DOHH2 (cell line): ENCODE data around the gene ARL8B.

Source experiments
- H3F3A ChIP-seq: fragments of 200-600 bp; sonication (generic), shearing (Covaris generic); 2 replicates; pipeline ENCODE4 v1.6.0; 2016; ENCODE audit warnings: antibody characterized with exemption, mild to moderate bottlenecking; ENCODE audit not compliant: control insufficient read depth, insufficient read depth
- H3K27ac ChIP-seq: fragments of 200-600 bp; sonication (generic); 2 replicates; pipeline ENCODE4 v1.5.1; 2014; ENCODE audit warnings: low read depth, mild to moderate bottlenecking, low read length, moderate library complexity
- H3K27me3 ChIP-seq: fragments of 200-600 bp; sonication (generic); 2 replicates; pipeline ENCODE4 v1.6.1; 2014; ENCODE audit warnings: mild to moderate bottlenecking, low read length, mixed read lengths; ENCODE audit not compliant: control insufficient read depth
- H3K36me3 ChIP-seq: fragments of 200-600 bp; sonication (generic); 2 replicates; pipeline ENCODE4 v1.6.1; 2014; ENCODE audit warnings: mild to moderate bottlenecking, low read length, moderate library complexity, mixed read lengths; ENCODE audit not compliant: control insufficient read depth
- H3K4me1 ChIP-seq: fragments of 200-600 bp; sonication (generic); 2 replicates; pipeline ENCODE4 v1.6.1; 2014; ENCODE audit warnings: mild to moderate bottlenecking, low read length, mixed read lengths; ENCODE audit not compliant: control insufficient read depth
- H3K4me2 ChIP-seq: fragments of 200-600 bp; sonication (generic); 2 replicates; pipeline ENCODE4 v1.6.0; 2014; ENCODE audit warnings: mild to moderate bottlenecking, low read length, moderate library complexity
- H3K4me3 ChIP-seq: fragments of 200-600 bp; sonication (generic); 2 replicates; pipeline ENCODE4 v1.5.1; 2014; ENCODE audit warnings: mild to moderate bottlenecking, low read length, mixed read lengths
- H3K79me2 ChIP-seq: fragments of 200-600 bp; sonication (generic); 2 replicates; pipeline ENCODE4 v1.6.1; 2014; ENCODE audit warnings: mild to moderate bottlenecking, low read length, mixed read lengths; ENCODE audit not compliant: control insufficient read depth
- H3K9me2 ChIP-seq: fragments of 200-600 bp; sonication (generic); replicated peaks from 2 replicates; pipeline ENCODE4 v1.6.1; 2014; ENCODE audit warnings: mild to moderate bottlenecking, low read length, mixed read lengths; ENCODE audit not compliant: control insufficient read depth
- H3K9me3 ChIP-seq: fragments of 200-600 bp; sonication (generic); 2 replicates; pipeline ENCODE4 v1.6.1; 2014; ENCODE audit warnings: antibody characterized with exemption, low read length, mixed read lengths; ENCODE audit not compliant: control insufficient read depth, insufficient read depth
- H4K20me1 ChIP-seq: fragments of 200-600 bp; sonication (generic); 2 replicates; pipeline ENCODE4 v1.6.0; 2014; ENCODE audit warnings: low read depth, mild to moderate bottlenecking, antibody characterized with exemption, low read length, moderate library complexity; ENCODE audit not compliant: control insufficient read depth, insufficient read depth
- EZH2phosphoT487 ChIP-seq: fragments of 200-600 bp; sonication (generic); IDR thresholded peaks from 2 replicates; pipeline ENCODE4 v1.6.1; 2017; ENCODE audit warnings: borderline replicate concordance, mild to moderate bottlenecking, antibody characterized with exemption, low read length, moderate library complexity, mixed read lengths
- TF ChIP-seq, protein P1 (sequence below): fragments of 200-600 bp; sonication (generic); IDR thresholded peaks from one replicate; pipeline ENCODE4 v1.5.1; 2014; ENCODE audit warnings: antibody characterized with exemption, mild to moderate bottlenecking, low read depth, low read length; ENCODE audit not compliant: poor library complexity, severe bottlenecking

Gene ARL8B

DNA sequence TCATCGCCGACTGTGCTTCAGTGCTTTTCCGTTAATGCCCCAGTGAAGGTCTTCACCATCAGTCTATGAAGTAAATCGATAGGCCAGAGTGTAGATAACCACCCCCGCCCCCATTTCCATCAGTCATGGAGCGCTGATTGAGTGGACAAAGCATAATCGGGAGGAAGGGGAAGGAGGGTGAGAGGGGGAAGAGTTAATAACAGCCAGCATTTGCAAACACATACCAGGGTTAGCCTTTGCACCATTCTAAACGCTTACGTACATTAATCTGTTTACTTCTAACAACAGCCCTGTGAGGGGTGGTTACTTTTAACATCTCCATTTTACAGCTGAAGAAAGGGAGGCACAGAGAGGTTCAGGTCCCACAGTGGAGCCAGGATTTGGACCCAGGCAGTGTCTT, 92.3 kb downstream of the ARL8B start:
- Histone ChIP-seq H3K36me3 (peaks cover 96% of the 10 kb centered on the region), H3F3A (peaks cover 23% of the 10 kb centered on the region), H3K9me3 (no peaks in the 10 kb centered on the region), H3K27me3 (no peaks in the 10 kb centered on the region), H4K20me1 (peaks cover 44% of the 10 kb centered on the region; the same call in 1 of the 2 replicates), H3K4me2 (no peak overlapping the region), H3K79me2 (peaks cover 24% of the 10 kb centered on the region), H3K4me1 (peaks cover 41% of the 10 kb centered on the region), H3K27ac (no peak overlapping the region), H3K4me3 (no peak overlapping the region), H3K9me2 (no peaks in the 10 kb centered on the region)
- no peak for TF ChIP-seq EZH2phosphoT487
- TF ChIP-seq, protein P1, sequence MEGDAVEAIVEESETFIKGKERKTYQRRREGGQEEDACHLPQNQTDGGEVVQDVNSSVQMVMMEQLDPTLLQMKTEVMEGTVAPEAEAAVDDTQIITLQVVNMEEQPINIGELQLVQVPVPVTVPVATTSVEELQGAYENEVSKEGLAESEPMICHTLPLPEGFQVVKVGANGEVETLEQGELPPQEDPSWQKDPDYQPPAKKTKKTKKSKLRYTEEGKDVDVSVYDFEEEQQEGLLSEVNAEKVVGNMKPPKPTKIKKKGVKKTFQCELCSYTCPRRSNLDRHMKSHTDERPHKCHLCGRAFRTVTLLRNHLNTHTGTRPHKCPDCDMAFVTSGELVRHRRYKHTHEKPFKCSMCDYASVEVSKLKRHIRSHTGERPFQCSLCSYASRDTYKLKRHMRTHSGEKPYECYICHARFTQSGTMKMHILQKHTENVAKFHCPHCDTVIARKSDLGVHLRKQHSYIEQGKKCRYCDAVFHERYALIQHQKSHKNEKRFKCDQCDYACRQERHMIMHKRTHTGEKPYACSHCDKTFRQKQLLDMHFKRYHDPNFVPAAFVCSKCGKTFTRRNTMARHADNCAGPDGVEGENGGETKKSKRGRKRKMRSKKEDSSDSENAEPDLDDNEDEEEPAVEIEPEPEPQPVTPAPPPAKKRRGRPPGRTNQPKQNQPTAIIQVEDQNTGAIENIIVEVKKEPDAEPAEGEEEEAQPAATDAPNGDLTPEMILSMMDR: no peak

DNA sequence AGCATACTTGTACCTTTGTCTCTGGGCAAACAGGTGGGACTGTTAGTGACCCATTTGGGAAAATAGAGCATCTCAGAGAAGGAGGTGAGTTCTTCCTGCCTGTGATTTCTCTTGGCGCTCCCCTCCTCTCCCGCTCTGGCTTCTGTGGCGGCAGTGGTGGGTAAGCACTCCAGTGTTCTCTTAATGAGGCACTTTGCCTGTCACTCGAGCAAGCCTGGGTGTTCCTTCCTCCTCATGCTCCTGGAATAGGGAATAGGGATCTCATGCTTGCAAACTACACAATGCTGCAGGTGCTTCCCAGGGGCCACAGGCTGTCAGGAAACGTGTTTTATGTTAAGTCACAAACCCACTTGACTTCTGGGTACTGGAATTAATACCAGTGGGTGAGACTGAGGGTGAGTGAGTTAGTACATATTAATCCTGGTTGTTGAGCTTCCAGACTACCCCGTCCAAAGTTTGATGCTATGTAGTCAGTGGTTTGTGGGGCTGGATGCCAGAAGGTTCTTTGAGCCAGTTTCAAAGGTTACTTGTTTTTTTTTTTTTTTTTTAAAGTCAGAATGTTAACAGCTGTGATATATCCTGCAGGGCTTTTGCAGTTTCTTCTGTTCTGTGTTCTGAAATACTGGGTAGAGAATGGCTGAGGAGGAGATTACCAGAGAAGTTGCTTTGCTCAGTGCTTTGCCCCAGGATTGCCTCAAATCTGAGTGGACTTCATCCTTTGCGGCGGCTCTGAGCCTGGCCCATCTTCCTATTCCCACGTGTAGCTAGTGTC, 95.9 kb downstream of the ARL8B start:
- TF ChIP-seq, protein P1: no peak
- TF ChIP-seq EZH2phosphoT487: no peak
- Histone ChIP-seq H3K4me2 (no peak overlapping the region), H3K27ac (no peak overlapping the region), H3K27me3 (no peaks in the 10 kb centered on the region), H4K20me1 (peaks cover 25% of the 10 kb centered on the region; the same call in 1 of the 2 replicates), H3K79me2 (0 out of 2 replicates have a peak, but pooled peaks cover 7% of the 10 kb centered on the region), H3K9me3 (no peaks in the 10 kb centered on the region), H3K4me1 (peaks cover 8% of the 10 kb centered on the region), H3K36me3 (peaks cover 72% of the 10 kb centered on the region), H3K4me3 (no peak overlapping the region), H3K9me2 (no peaks in the 10 kb centered on the region), H3F3A (peaks cover 45% of the 10 kb centered on the region)

DNA sequence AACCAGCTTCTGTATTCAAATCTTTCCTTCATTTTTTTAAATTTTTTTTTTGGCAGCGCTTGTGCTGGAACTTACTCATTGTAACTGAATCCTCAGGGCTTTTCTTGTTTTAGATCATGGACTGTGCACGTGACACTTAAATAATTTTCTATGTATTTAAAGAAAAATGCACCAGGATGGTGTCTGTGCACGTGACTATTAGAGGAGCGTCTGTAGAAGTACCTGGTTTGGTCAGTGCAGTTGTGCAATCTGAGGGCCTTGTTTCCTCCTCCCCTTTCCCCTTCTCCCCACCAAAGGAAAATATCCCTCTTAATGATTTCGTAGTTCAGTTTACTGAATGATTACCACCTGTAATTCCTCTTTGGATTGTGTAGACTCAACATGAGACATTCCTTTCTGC, 96.7 kb downstream of the ARL8B start:
- Histone ChIP-seq H3K79me2 (0 out of 2 replicates have a peak, but pooled peaks cover 5% of the 10 kb centered on the region), H3K27ac (no peak overlapping the region), H3K4me3 (no peak overlapping the region), H3K36me3 (peaks cover 64% of the 10 kb centered on the region), H3F3A (peaks cover 45% of the 10 kb centered on the region), H3K4me1 (no peaks in the 10 kb centered on the region; the same call in 1 of the 2 replicates), H4K20me1 (peaks cover 17% of the 10 kb centered on the region; the same call in 1 of the 2 replicates), H3K9me3 (no peaks in the 10 kb centered on the region), H3K27me3 (no peaks in the 10 kb centered on the region), H3K9me2 (no peaks in the 10 kb centered on the region), H3K4me2 (no peak overlapping the region)
- TF ChIP-seq EZH2phosphoT487: no peak
- TF ChIP-seq, protein P1: no peak
